Adrenal gland (tissue), 12 donors: ENCODE data around the gene CCDC134. TPM values are rescaled to one million over a fixed set of nuclear protein-coding genes. Genes with fewer than 3 reads are reported as not detected.

Experiments
- DNase-seq, 7 donors: peaks; one replicate each; pipeline ENCODE4 v3.0.0-alpha.2; 2019 to 2020
- H3K27ac ChIP-seq, 5 donors: fragments of 200-600 bp; sonication (generic) in 4 of 5; 1 replicate in 3 of 5; 2 replicates in 2 of 5; pipeline versions ENCODE4 v1.5.1 to v1.8.0; 2016 to 2020; ENCODE audit warnings: mild to moderate bottlenecking in 1 of 5
- H3K27me3 ChIP-seq: fragments of 200-600 bp; 2 replicates; pipeline ENCODE4 v1.8.0; 2021
- H3K36me3 ChIP-seq, 2 donors: fragments of 200-600 bp; replicated peaks in 1 of 2; 1 replicate in 1 of 2; 2 replicates in 1 of 2; pipeline versions ENCODE4 v1.5.1 to v1.8.0; 2018 to 2022
- H3K4me1 ChIP-seq, 2 donors: fragments of 200-600 bp; replicated peaks in 1 of 2; 1 replicate in 1 of 2; 2 replicates in 1 of 2; pipeline versions ENCODE4 v1.5.1 to v1.8.0; 2018 to 2021
- H3K4me3 ChIP-seq, 4 donors: fragments of 200-600 bp; sonication (generic) in 3 of 4; one replicate each; pipeline ENCODE4 v1.5.1; 2016 to 2018
- H3K9me3 ChIP-seq, 3 donors: fragments of 200-600 bp; sonication (generic) in 1 of 3; replicated peaks in 1 of 3; 1 replicate in 2 of 3; 2 replicates in 1 of 3; pipeline versions ENCODE4 v1.5.1 to v1.8.0; 2016 to 2021
- POLR2A ChIP-seq, 2 donors: fragments of 450-650 bp; IDR thresholded peaks; one replicate each; pipeline ENCODE4 v1.6.1; 2017; ENCODE audit warnings: antibody characterized with exemption in 2 of 2, mild to moderate bottlenecking in 2 of 2, moderate library complexity in 1 of 2
- WGBS, 4 donors: extraction: QIAGEN DNeasy Blood & Tissue Kit in 2 of 4; methylation state at CpG; one replicate each; pipeline versions ENCODE4 v1.1.5 to v1.1.7; 2013 to 2017; 5-methylcytosine and 5-hydroxymethylcytosine counted together
- intact Hi-C, 2 donors: fragments of 100-400 bp; cut with DNase I; formaldehyde crosslinking; loops; one replicate each; pipeline versions ENCODE4 v1.14.1 to v1.15.0; 2022 to 2023
- polyA plus RNA-seq, 3 donors: library from polyadenylated mRNA; stranded (reverse); fragments of 200-250 nt in 2 of 3; fragments of 350-450 nt in 1 of 3; fragmentation: Illumina TruSeq in 1 of 3; extraction: RNeasy Lipid Tissue Mini Kit (QIAGEN cat#74804) in 1 of 3; gene quantifications; one replicate each; pipeline ENCODE4 v1.2.3, GENCODE V29; 2013 to 2014
- total RNA-seq, 9 donors: library from RNA; depleted of rRNA in 4 of 9; stranded (reverse); fragments of >200 nt in 4 of 9; fragments of 120-200 nt in 1 of 9; fragmentation: NEBNext Ultra II Directional in 1 of 9; extraction: Animal tissue kit (Norgen Biotek cat#: 25700) in 1 of 9; gene quantifications; one replicate each; pipeline versions ENCODE4 v1.1.0 to v1.2.4, GENCODE V29; 2013 to 2023
- TF ChIP-seq, protein P1 (sequence below), 6 experiments: fragments of 450-650 bp in 4 of 6; fragments of 200-600 bp in 2 of 6; sonication (generic) in 1 of 6; IDR thresholded peaks; 1 replicate in 5 of 6; 2 replicates in 1 of 6; pipeline versions ENCODE4 v1.5.1 to v1.8.0; 2016 to 2021; ENCODE audit warnings: antibody characterized with exemption in 6 of 6, mild to moderate bottlenecking in 2 of 6, moderate library complexity in 1 of 6
- donor health status: healthy with polysubstance abuse.
- donor health status: Bipolar disorder and iron deficiency.
- donor health status: DM: yes; HTN: yes; CAD: no.
- donor health status: DM: no; HTN: no; CAD: no.
- donor health status: DM: no; HTN: no; CAD: no.
- donor health status: DM: yes; HTN: yes; CAD: no.

Gene CCDC134
- total and polyA plus RNA-seq, 12 donors = 4.9 to 64.4 (median 32.0) TPM

DNA sequence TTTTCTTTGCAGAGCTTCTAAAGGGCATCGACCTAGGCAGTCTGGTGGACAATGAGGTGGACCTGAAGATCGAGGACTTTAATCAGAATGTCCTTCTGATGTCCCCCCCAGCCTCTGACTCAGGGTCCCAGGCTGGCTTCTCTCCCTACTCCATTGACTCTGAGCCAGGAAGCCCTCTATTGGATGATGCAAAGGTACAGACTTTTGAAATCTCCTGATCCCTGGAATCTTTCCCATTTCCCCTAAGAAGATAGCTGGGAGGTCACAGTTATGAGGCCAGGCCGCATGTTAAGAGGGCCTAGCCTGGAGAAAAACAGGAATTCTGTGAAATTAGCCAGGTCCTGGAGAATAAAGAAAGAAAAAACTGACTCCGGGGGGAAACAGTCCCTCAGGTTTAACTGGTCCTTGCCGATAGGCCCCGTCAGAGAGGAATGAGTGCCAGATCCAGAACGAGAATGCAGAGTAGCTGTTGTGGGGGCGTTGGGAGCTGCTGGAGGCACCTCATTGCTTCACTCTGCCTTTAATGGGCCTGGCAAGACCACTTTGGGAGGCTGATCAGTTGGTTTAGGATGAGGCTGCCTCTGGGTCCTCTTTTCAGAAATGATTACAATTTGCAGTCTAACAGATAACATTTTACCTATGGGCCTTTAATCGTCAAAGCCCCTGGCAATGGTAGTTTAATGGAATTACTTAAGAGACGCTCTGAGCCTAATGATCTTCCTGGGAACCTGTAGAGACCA is 75.2 kb downstream of the CCDC134 start:
- TF ChIP-seq, protein P1, sequence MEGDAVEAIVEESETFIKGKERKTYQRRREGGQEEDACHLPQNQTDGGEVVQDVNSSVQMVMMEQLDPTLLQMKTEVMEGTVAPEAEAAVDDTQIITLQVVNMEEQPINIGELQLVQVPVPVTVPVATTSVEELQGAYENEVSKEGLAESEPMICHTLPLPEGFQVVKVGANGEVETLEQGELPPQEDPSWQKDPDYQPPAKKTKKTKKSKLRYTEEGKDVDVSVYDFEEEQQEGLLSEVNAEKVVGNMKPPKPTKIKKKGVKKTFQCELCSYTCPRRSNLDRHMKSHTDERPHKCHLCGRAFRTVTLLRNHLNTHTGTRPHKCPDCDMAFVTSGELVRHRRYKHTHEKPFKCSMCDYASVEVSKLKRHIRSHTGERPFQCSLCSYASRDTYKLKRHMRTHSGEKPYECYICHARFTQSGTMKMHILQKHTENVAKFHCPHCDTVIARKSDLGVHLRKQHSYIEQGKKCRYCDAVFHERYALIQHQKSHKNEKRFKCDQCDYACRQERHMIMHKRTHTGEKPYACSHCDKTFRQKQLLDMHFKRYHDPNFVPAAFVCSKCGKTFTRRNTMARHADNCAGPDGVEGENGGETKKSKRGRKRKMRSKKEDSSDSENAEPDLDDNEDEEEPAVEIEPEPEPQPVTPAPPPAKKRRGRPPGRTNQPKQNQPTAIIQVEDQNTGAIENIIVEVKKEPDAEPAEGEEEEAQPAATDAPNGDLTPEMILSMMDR (IDR thresholded peaks at IDR 0.05) = no peak
- TF ChIP-seq POLR2A (IDR thresholded peaks at IDR 0.05) = no peak
- H3K9me3 ChIP-seq = no peaks in the 10 kb centered on the region
- 59 to 65% (median 62%) methylated on average over 10 of the region's 10 CpGs for WGBS, 4 donors
- no peak overlapping the region for H3K4me3 ChIP-seq
- intact Hi-C loops = no loop called here
- H3K4me1 ChIP-seq = peaks cover 17 to 21% of the 10 kb centered on the region in 2 donors
- peak overlapping the region in 3 of 5 donors; percentile 44 to 77 (median 64) for H3K27ac ChIP-seq
- peak in 2 of 7 donors; percentile 56 to 62 for DNase-seq
- H3K27me3 ChIP-seq = no peaks in the 10 kb centered on the region
- peaks cover 0 to 93% of the 10 kb centered on the region in 2 donors for H3K36me3 ChIP-seq

Other genes with a start within 250 kb of the CCDC134 start
- gene CSDC2, start 239.7 kb upstream of the CCDC134 start, total RNA-seq = 100 to 1,000 TPM in 7 of 9 donors, 10 to 100 TPM in 1, 1 to 10 TPM in 1; 7.4 to 281 (median 182) TPM
- gene CSDC2, start 239.7 kb upstream of the CCDC134 start, polyA plus RNA-seq = 100 to 1,000 TPM in 2 of 3 donors, 1 to 10 TPM in 1; 7.5 to 368 (median 212) TPM
- 100 to 1,000 TPM in 1 of 9 donors, 10 to 100 TPM in 8; 39.4 to 105 (median 71.6) TPM for gene PMM1, start 210.8 kb upstream of the CCDC134 start, total RNA-seq
- 10 to 100 TPM; 37.8 to 53.0 (median 43.0) TPM for gene PMM1, start 210.8 kb upstream of the CCDC134 start, polyA plus RNA-seq
- 10 to 100 TPM; 11.4 to 64.7 (median 29.3) TPM for gene DESI1, start 179.6 kb upstream of the CCDC134 start, total RNA-seq
- gene DESI1, start 179.6 kb upstream of the CCDC134 start, polyA plus RNA-seq = 10 to 100 TPM; 47.5 to 82.8 (median 58.7) TPM
- 100 to 1,000 TPM; 211 to 498 (median 242) TPM for gene XRCC6, start 179.4 kb upstream of the CCDC134 start, total RNA-seq
- 100 to 1,000 TPM; 122 to 475 (median 216) TPM for gene XRCC6, start 179.4 kb upstream of the CCDC134 start, polyA plus RNA-seq
- gene SNU13, start 111.8 kb upstream of the CCDC134 start, total RNA-seq = 100 to 1,000 TPM; 107 to 266 (median 166) TPM
- 100 to 1,000 TPM; 152 to 446 (median 241) TPM for gene SNU13, start 111.8 kb upstream of the CCDC134 start, polyA plus RNA-seq
- 1 to 10 TPM in 5 of 9 donors, under 1 TPM in 3, not detected in 1; 0.36 to 3.7 (median 1.2) TPM for gene MEI1, start 101.2 kb upstream of the CCDC134 start, total RNA-seq
- 1 to 10 TPM in 2 of 3 donors, under 1 TPM in 1; 0.81 to 3.2 (median 2.7) TPM for gene MEI1, start 101.2 kb upstream of the CCDC134 start, polyA plus RNA-seq
- 100 to 1,000 TPM in 8 of 9 donors, 10 to 100 TPM in 1; 67.5 to 263 (median 152) TPM for gene SREBF2, start 32.4 kb downstream of the CCDC134 start, total RNA-seq
- gene SREBF2, start 32.4 kb downstream of the CCDC134 start, polyA plus RNA-seq = 100 to 1,000 TPM in 2 of 3 donors, 10 to 100 TPM in 1; 85.7 to 209 (median 104) TPM
- 10 to 100 TPM in 8 of 9 donors, under 1 TPM in 1; 0.28 to 55.5 (median 20.1) TPM for gene SHISA8, start 114.4 kb downstream of the CCDC134 start, total RNA-seq
- gene SHISA8, start 114.4 kb downstream of the CCDC134 start, polyA plus RNA-seq = 10 to 100 TPM in 1 of 3 donors, 1 to 10 TPM in 2; 1.4 to 10.8 (median 5.1) TPM
- gene TNFRSF13C, start 126.1 kb downstream of the CCDC134 start, total RNA-seq = 1 to 10 TPM in 5 of 9 donors, under 1 TPM in 4; 0.33 to 3.2 (median 1.1) TPM
- under 1 TPM; 0.24 to 0.35 (median 0.24) TPM for gene TNFRSF13C, start 126.1 kb downstream of the CCDC134 start, polyA plus RNA-seq
- 1 to 10 TPM in 7 of 9 donors, under 1 TPM in 1, not detected in 1; 0.88 to 9.2 (median 1.7) TPM for gene CENPM, start 146.5 kb downstream of the CCDC134 start, total RNA-seq
- 1 to 10 TPM in 2 of 3 donors, under 1 TPM in 1; 0.92 to 2.1 (median 1.4) TPM for gene CENPM, start 146.5 kb downstream of the CCDC134 start, polyA plus RNA-seq
- 1 to 10 TPM in 4 of 9 donors, under 1 TPM in 3, not detected in 2; 0.14 to 4.7 (median 1.4) TPM for gene SEPTIN3, start 168.8 kb downstream of the CCDC134 start, total RNA-seq
- 1 to 10 TPM; 1.5 to 7.4 (median 6.4) TPM for gene SEPTIN3, start 168.8 kb downstream of the CCDC134 start, polyA plus RNA-seq
- gene WBP2NL, start 198.1 kb downstream of the CCDC134 start, total RNA-seq = 1 to 10 TPM in 3 of 9 donors, under 1 TPM in 5, not detected in 1; 0.35 to 2.0 (median 0.67) TPM
- gene WBP2NL, start 198.1 kb downstream of the CCDC134 start, polyA plus RNA-seq = 1 to 10 TPM in 1 of 3 donors, under 1 TPM in 2; 0.54 to 1.6 (median 0.62) TPM